Upper lobe of left lung (tissue), 6 donors: ENCODE results near the gene PTPN1. TPM values are rescaled to one million over a fixed set of nuclear protein-coding genes. Genes with fewer than 3 reads are reported as not detected.

Source experiments
- ATAC-seq, 2 donors: fragments of 200-7000 bp; cut with Tn5 transposase; one replicate each; pipeline ENCODE4 v1.9.1; 2022; ENCODE audit warnings: mild to moderate bottlenecking in 2 of 2, moderate library complexity in 2 of 2; ENCODE audit not compliant: low FRiP score in 2 of 2
- DNase-seq, 2 donors: peaks; one replicate each; pipeline ENCODE4 v3.0.0-alpha.2; 2019 to 2020
- H3K27ac ChIP-seq, 4 donors: fragments of 200-600 bp; sonication (generic); one replicate each; pipeline ENCODE4 v1.5.1; 2016 to 2019
- H3K27me3 ChIP-seq, 4 donors: fragments of 200-600 bp; sonication (generic); one replicate each; pipeline ENCODE4 v1.5.1; 2017 to 2019
- H3K36me3 ChIP-seq, 4 donors: fragments of 200-600 bp; sonication (generic); one replicate each; pipeline ENCODE4 v1.5.1; 2016 to 2019
- H3K4me1 ChIP-seq, 4 donors: fragments of 200-600 bp; sonication (generic); one replicate each; pipeline ENCODE4 v1.5.1; 2018 to 2019
- H3K4me3 ChIP-seq, 4 donors: fragments of 200-600 bp; sonication (generic); one replicate each; pipeline ENCODE4 v1.5.1; 2017 to 2019; ENCODE audit warnings: mild to moderate bottlenecking in 2 of 4, moderate library complexity in 1 of 4
- H3K9me3 ChIP-seq, 4 donors: fragments of 200-600 bp; sonication (generic); one replicate each; pipeline ENCODE4 v1.5.1; 2018 to 2019
- CTCF ChIP-seq, 6 experiments: fragments of 450-650 bp in 4 of 6; fragments of 200-600 bp in 2 of 6; sonication (generic) in 2 of 6; IDR thresholded peaks; one replicate each; pipeline ENCODE4 v1.5.1; 2016 to 2019; ENCODE audit warnings: antibody characterized with exemption in 6 of 6
- EP300 ChIP-seq, 4 donors: sonication (generic); formaldehyde crosslinking; IDR thresholded peaks; one replicate each; pipeline ENCODE4 v1.5.1; 2017; ENCODE audit warnings: antibody characterized with exemption in 4 of 4, control low read depth in 2 of 4
- POLR2A ChIP-seq, 4 donors: fragments of 450-650 bp; IDR thresholded peaks; one replicate each; pipeline ENCODE4 v1.5.1; 2016 to 2017; ENCODE audit warnings: antibody characterized with exemption in 4 of 4, mild to moderate bottlenecking in 2 of 4
- POLR2AphosphoS5 ChIP-seq, 2 donors: sonication (generic); formaldehyde crosslinking; IDR thresholded peaks; one replicate each; pipeline ENCODE4 v1.5.1; 2017; ENCODE audit warnings: antibody characterized with exemption in 2 of 2
- WGBS, 2 donors: methylation state at CpG; one replicate each; pipeline ENCODE4 v1.1.5; 2017 to 2018; 5-methylcytosine and 5-hydroxymethylcytosine counted together
- total RNA-seq, 6 donors: library from RNA; depleted of rRNA in 4 of 6; stranded (reverse); fragments of >200 nt in 4 of 6; gene quantifications; one replicate each; pipeline versions ENCODE4 v1.1.0 to v1.2.1, GENCODE V29; 2016 to 2021
- donor health status: DM: no; HTN: no; CAD: no; lungs with moderate emphysema.
- donor health status: DM: no; HTN: yes; CAD: no; lungs with severe emphysema.

The PTPN1 gene
- total RNA-seq, 6 donors from 2014 or later: 75.1 to 137 (median 96.1) TPM

GRCh38 chr20:50551288-50551687 lies 41.1 kb downstream of the PTPN1 start:
- Histone ChIP-seq H3K4me1 (peaks cover 22 to 56% (median 40%) of the 10 kb centered on the region in 4 donors), H3K9me3 (no peaks in the 10 kb centered on the region), H3K27me3 (no peaks in the 10 kb centered on the region), H3K27ac (peak overlapping the region in 3 of 4 donors; percentile 2 to 21 (median 17)), H3K4me3 (no peak overlapping the region), H3K36me3 (peaks cover 0 to 8% (median 3%) of the 10 kb centered on the region in 4 donors)
- WGBS, 2 donors: 79% methylated on average over 4 of the region's 4 CpGs
- ATAC-seq (no peak), DNase-seq (no peak)
- no peak for TF ChIP-seq POLR2A (IDR thresholded peaks at IDR 0.05)

- no peaks in the 10 kb centered on the region for H3K9me3 ChIP-seq
- DNase-seq (no peak), ATAC-seq (no peak)
- H3K4me1 ChIP-seq: peaks cover 10 to 39% (median 26%) of the 10 kb centered on the region in 4 donors
- no peak for TF ChIP-seq EP300 (IDR thresholded peaks at IDR 0.05)
- TF ChIP-seq CTCF (IDR thresholded peaks at IDR 0.05): no peak
- TF ChIP-seq POLR2A (IDR thresholded peaks at IDR 0.05): no peak
- no peak for TF ChIP-seq POLR2AphosphoS5 (IDR thresholded peaks at IDR 0.05)
- no peak overlapping the region for H3K27ac ChIP-seq
- WGBS, 2 donors: 95 to 100% methylated on average over 3 of the region's 3 CpGs
- H3K36me3 ChIP-seq: peaks cover 0 to 18% (median 3%) of the 10 kb centered on the region in 4 donors
- no peak overlapping the region for H3K4me3 ChIP-seq
- no peaks in the 10 kb centered on the region for H3K27me3 ChIP-seq
These were observed 42.8 kb downstream of the PTPN1 start for GRCh38 chr20:50552979-50553378.

GRCh38 chr20:50554694-50555579 lies 44.8 kb downstream of the PTPN1 start:
- Histone ChIP-seq H3K27ac (no peak overlapping the region), H3K4me1 (peaks cover 2 to 20% (median 14%) of the 10 kb centered on the region in 4 donors), H3K27me3 (no peaks in the 10 kb centered on the region), H3K9me3 (no peaks in the 10 kb centered on the region), H3K36me3 (peaks cover 0 to 14% (median 0%) of the 10 kb centered on the region in 4 donors), H3K4me3 (no peak overlapping the region)
- WGBS, 2 donors: 94 to 97% methylated on average over 4 of the region's 4 CpGs
- no peak for DNase-seq
- TF ChIP-seq EP300 (IDR thresholded peaks at IDR 0.05) (no peak), POLR2A (IDR thresholded peaks at IDR 0.05) (no peak), POLR2AphosphoS5 (IDR thresholded peaks at IDR 0.05) (no peak), CTCF (IDR thresholded peaks at IDR 0.05) (no peak)
- ATAC-seq: no peak

GRCh38 chr20:50555662-50556061 lies 45.5 kb downstream of the PTPN1 start:
- no peak for DNase-seq
- no peak for TF ChIP-seq CTCF (IDR thresholded peaks at IDR 0.05)
- TF ChIP-seq POLR2A (IDR thresholded peaks at IDR 0.05): no peak
- TF ChIP-seq EP300 (IDR thresholded peaks at IDR 0.05): no peak
- no peak for TF ChIP-seq POLR2AphosphoS5 (IDR thresholded peaks at IDR 0.05)
- Histone ChIP-seq H3K4me3 (no peak overlapping the region), H3K36me3 (peaks cover 0 to 14% (median 0%) of the 10 kb centered on the region in 4 donors), H3K27me3 (no peaks in the 10 kb centered on the region), H3K27ac (no peak overlapping the region), H3K9me3 (no peaks in the 10 kb centered on the region), H3K4me1 (peaks cover 4 to 20% (median 14%) of the 10 kb centered on the region in 4 donors)
- no peak for ATAC-seq
- WGBS, 2 donors: 76 to 77% methylated on average over 5 of the region's 5 CpGs

GRCh38 chr20:50557549-50558134 lies 47.5 kb downstream of the PTPN1 start:
- 93 to 96% methylated on average over 11 of the region's 11 CpGs for WGBS, 2 donors
- DNase-seq (no peak), ATAC-seq (no peak)
- H3K27me3 ChIP-seq: no peaks in the 10 kb centered on the region
- peaks cover 5 to 22% (median 9%) of the 10 kb centered on the region in 4 donors for H3K36me3 ChIP-seq
- TF ChIP-seq CTCF (IDR thresholded peaks at IDR 0.05) (no peak), EP300 (IDR thresholded peaks at IDR 0.05) (no peak), POLR2AphosphoS5 (IDR thresholded peaks at IDR 0.05) (no peak)
- no peaks in the 10 kb centered on the region for H3K9me3 ChIP-seq
- H3K4me1 ChIP-seq: peaks cover 19 to 29% (median 24%) of the 10 kb centered on the region in 4 donors
- no peak overlapping the region for H3K27ac ChIP-seq
- no peak overlapping the region for H3K4me3 ChIP-seq
